Medulla oblongata (tissue), 1 donor: ENCODE results near the gene AHNAK.
A peak's percentile ranks its signal among the peaks of the same experiment; 100 is the strongest.
"Not testable (repeated sequence)": the region's sequence is repeated elsewhere in the genome, so short reads cannot be mapped to it uniquely, and the experiment has no call there.

Experiments
- DNase-seq: peaks from one replicate; pipeline ENCODE4 v3.0.0-alpha.2; 2015; ENCODE audit errors: extremely low spot score

AHNAK gene

DNA sequence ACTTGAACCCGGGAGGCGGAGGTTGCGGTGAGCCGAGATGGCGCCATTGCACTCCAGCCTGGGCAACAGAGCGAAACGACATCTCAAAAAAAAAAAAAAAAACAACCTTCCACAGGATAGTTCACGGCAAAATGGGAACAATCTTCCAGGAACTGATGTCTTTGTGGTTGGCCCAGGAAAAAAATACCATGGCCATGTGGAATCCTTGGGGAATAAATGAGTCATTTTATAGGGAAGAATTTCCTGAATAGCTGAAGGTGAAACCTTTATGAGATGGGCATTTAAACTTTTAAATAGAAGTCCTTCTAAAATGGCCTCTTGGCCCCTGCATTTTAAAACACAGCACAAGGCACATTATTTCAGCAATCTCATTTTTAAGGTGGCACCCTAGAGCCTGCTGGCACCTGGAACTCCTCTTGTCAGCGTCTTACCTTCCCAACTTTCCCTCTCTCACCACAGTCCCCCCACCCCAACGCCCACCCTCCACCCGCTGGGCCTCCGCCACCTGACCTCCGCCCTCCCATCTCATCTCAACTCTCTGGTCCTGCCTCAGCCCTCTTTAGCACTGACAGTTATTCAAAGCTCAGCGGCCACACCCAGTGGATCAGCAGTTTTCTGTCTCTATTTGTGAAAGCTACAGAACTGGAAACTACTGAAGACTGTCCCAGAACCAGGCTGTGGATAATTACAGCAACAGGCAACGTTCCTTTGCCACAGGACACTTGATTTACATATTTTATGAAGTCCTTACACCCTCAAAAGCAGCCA lies 84.7 kb downstream of the AHNAK start:
- no peak for DNase-seq

DNA sequence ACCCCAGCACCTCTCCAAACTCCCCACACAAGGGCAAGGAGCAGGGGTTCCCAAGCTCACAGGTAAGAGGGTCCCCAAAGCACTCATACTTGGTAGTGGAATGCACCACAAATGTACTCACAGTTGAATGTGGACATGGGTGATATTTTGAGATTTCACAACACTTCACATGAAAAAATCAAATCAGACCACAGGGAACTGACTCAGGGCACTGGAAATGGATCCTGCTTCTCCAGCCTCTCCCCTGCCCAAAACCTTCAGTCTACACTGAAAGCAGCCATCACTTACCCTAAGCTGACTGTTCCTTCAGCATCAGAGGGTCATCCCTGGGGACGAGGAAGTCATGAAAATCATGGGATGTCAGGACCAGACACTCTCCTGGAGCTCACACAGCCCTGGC lies 87.5 kb downstream of the AHNAK start:
- DNase-seq, result no peak

DNA sequence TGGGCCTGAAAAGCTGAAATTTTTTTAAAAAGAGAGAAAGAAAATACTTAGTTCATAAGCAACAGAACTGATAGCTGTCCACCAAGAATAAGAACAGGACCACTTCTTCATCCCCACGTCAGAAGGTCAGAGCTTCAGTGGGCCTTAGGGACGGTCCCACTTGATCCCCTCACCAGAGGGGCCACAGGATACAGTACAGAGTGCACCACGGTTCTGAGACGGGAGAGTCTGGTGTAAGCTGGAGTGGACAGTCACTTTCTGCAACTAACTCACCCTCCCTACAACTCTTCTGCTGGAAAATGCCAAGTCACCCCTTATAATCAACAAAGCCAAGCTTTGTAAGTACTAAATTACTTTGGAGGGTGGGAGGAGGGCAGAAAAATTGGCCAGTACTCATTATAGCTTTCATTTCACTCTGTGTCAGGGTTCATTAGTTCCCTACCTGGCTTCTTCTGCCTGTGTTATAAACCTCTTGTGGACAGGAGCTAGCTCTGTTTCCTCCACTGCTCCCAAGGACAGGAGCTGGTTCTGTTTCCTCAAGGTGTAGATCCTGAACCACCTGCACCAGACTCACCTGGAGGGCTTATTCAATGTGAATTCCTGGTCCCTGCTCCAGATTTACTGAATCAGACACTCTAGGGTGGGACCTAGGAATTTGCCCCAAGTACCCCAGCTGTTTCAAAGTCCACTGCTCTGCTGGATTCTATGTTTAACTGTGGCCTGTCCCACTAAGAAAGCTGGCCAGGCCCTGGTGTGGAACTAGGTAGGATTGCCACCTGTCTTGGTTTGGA lies 88.2 kb downstream of the AHNAK start:
- DNase-seq, result no peak

DNA sequence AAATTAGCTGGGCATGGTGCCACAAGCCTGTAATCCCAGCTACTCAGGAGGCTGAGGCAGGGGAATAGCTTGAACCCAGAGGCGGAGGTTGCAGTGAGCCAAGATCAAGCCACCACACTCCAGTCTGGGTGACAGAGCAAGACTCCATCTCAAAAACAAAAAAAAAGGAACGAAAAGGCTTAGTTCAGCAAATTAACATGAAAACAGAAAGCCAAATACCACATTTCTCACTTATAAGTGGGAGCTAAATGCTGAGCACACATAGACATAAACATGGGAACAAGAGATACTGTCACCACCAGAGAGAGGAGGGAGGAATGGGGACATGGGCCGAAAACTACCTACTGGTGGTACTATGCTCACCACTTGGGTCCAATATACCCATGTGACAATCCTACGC lies 89.1 kb downstream of the AHNAK start:
- DNase-seq, result no peak

DNA sequence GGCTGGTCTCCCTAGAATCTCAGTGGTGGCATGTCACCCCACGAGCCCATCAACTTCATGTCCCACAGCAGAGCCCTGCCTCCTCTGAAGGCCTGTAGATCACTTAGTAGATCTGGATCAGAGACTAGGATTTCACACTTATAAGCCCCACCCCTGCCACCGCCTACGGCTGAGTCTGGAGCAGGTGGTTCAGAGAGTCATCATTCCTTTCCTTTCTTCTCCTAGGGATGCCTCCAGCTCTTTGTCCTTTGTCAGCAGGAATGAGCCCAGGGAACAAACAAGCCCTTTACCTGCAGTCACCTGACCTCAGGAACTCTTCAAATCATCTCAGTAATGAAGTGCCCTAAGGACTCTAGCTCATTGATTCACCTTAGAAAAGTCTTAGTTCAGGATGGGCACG lies 90.0 kb downstream of the AHNAK start:
- DNase-seq, result no peak

DNA sequence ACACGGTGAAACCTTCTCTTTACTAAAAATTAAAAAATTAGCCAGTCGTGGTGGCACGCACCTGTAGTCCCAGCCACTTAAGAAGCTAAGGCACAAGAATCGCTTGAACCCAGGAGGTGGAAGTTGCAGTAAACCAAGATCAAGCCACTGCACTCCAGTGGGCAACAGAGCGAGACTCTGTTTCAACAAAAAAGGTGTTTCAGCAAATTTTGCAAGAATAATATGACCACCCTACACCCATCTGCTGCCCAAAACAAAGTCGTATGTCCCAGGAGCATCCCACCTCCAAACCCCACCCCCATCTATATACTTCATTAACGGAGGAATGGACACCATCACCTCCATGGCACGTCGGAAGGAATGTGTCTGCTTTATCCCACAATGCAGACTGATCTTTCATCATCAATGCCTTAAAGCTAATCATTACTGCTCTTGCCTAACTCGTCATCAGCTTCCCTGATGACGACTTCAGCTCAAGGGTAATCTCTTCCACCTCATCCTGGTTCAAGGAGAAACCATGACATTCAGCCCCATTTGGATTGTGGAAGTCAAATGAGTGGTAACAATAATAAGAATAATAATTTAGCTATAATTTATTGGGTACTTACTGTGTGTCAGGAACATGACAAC lies 93.7 kb downstream of the AHNAK start:
- DNase-seq, result no peak

DNA sequence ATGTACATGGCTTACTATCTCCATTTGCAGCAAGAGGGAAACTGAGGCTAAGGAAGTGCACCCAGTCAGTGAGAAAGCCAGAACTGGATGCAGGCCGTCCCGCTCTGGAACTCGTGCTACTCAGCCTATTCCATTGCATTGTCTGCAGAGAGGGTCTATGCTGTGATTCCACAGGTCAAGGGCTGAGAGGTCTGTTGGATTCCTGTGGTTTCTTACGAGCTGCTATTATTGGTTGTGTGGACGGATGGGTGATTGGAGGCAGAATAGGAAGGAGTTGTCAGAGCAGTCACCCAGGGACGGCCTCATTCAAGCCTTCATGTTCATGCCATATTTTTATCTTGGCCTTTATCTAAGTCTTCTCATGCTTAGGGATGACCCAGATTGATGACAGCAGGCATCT lies 94.3 kb downstream of the AHNAK start:
- no peak for DNase-seq

- no peak for DNase-seq
Observed at GRCh38 chr11:62451241-62451621, 95.4 kb downstream of the AHNAK start.

DNA sequence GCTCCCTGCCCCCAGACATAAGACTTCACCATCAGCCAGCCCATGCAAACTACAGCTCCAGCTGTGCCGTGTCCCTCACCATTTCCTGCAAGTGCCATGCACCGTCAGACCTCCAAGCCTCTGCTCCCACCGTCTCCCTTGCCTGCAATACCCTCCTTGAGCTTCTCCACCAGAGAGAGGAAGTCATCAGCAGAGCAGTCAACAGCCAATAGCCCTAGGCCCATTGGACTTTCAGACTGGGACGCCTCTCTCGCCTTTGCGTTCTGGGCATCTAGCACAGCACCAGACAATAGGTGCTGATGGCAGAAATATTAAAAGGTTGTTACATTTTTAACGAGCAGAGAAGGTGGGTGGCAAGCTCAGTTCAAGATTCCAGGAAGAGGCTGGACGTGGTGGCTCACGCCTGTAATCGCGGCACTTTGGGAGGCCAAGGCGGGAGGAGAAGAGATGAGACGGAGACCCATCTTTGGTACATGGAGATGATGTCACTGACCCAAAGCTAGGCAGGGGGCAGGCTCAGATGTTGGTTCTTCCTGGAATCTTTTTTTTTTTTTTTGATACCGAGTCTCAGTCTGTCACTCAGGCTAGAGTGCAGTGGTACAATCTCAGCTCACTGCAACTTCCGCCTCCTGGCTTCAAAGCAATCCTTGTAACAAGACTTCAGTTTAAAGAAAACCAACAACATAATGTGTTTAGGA lies 95.9 kb downstream of the AHNAK start:
- no peak for DNase-seq

DNA sequence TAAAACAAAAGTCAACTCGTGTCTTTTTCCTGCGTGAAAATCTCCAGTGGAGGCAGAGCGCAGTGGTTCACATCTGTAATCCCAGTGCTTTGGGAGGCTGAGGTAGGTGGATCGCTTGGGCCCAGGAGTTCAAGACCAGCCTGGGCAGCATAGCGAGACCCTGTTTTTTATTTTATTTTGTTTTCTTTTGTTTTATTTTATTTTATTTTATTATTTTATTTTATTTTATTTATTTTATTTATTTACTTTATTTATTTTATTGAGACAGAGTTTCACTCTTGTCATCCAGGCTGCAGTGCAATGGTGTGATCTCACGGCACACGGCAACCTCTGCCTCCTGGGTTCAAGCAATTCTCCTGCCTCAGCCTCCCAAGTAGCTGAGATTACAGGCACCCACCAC lies 96.7 kb downstream of the AHNAK start:
- not testable (repeated sequence) for DNase-seq

DNA sequence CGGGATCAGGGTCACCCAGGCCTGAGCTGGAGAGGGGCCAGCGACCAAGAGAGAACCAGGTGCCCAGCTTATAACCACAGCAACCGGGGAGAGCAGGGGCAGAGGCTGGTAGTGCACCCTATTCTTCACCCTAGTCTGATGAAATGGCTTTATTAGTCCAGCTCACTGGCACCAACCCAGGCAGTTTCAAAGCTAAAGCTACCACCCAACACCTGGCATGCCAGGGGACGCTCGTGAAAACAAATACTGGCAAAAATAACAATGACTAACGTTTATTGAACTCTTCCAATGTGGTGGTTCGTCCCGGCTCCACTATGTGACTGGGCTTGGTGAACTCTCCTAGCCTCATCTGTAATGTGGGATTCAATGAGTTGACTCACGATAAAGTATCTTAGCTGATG lies 97.2 kb downstream of the AHNAK start:
- DNase-seq, result no peak

- DNase-seq, result no peak
Observed at GRCh38 chr11:62446091-62446490, 100.5 kb downstream of the AHNAK start.

DNA sequence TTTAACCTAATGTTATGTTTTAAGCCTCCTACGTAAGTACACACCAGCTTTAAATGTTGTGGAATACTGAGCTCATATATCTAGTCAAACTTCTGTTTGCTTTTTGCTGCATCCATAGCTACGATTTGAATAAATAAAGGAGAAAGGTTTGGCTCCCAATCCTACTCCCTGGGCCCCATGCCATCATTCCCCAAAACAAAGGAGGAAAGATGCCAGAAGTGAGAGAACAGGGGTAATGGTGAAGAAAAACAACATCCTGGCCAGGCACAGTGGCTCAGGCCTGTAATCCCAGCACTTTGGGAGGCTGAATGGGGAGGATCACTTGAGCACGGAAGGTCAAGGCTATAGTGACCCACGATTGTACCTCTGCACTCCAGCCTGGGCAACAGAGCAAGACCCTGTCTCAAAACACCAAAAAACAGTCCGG lies 101.3 kb downstream of the AHNAK start:
- DNase-seq, result peak; percentile 30

GRCh38 chr11:62444835-62445234 lies 101.8 kb downstream of the AHNAK start:
- peak; percentile 28 for DNase-seq

DNA sequence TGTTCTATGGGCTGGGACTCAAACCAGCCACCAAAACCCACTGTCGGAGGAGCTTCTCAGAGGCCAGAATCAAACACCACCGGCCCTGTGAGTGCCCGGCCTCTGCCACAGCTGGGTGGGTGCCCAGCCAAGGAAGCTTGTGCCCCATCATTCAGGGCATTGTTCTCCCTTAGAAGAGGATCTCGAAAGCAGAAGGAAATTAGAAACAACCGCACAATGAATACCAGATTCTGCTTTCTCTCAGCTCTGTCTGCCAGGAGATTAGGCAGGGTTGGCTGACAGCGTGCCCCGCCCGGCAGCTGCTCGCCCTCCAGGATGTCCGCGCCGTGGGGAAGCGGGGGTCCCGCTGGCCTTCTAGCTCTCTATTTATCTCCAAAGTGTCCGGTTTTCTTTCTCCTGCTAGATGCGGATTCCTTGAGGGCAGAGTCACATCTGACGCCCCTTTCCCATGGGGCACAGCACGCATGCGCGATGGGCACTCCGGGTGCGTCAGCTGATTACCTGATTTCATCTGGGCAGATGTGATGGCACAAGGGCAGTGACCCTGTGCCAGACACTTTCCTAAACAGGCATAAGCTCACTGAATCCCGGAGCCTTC lies 102.3 kb downstream of the AHNAK start:
- DNase-seq, result peak; percentile 90

GRCh38 chr11:62443390-62444235 lies 103.0 kb downstream of the AHNAK start:
- peak; percentile 66 for DNase-seq

- DNase-seq, result peak; percentile 25
Observed at GRCh38 chr11:62439785-62440602, 106.6 kb downstream of the AHNAK start.

DNA sequence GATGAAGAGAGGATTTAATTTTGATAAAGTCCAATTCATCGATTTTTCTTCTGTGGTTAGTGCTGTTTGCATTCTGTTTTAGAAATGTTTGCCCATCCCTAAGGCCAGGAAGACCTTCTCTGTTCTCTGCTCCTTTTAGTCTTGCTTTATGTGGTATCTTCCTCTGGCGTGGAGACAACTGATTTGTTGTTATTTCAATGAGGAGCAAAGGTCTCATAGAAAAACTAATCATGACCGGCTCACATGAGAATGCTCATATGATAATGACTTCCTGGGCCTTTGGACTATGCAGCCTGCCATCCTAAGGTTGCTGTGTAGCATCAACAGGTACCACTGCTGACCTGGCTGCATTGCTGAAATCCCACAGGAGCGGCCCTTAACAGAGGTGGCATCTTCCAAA lies 108.0 kb downstream of the AHNAK start:
- no peak for DNase-seq

DNA sequence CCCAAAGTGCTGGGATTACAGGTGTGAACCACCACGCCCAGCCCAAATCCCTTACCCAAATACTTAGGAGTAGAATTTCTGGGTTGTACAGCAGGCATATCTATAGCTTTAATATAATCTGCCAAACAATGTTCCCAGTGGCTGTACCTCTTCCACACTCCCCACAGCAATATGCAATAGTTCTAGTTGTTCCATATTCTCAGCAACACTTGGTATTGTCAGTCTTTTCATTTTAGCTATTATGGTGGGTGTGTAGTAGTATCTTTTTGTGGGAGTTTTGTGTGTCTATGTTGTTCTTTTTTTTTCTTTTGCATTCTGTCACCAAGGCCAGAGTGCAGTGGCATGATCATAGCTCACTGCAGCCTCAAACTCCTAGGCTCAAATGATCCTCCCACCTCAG lies 109.0 kb downstream of the AHNAK start:
- no peak for DNase-seq
